GM12878 (cell line): ENCODE data around the gene MYLK3. TPM values are rescaled to one million over a fixed set of nuclear protein-coding genes. Genes with fewer than 3 reads are reported as not detected.
"Not testable (repeated sequence)": the region's sequence is repeated elsewhere in the genome, so short reads cannot be mapped to it uniquely, and the experiment has no call there.

Experiments used
- ATAC-seq: fragments of 200-7000 bp; cut with Tn5 transposase; 3 replicates; pipeline ENCODE4 v1.9.1; 2020; ENCODE audit warnings: mild to moderate bottlenecking, moderate library complexity
- BruUV-seq: library from RNA; stranded (reverse); fragments of 400-500 nt; replicated peaks from 2 replicates; lab custom pipeline; 2021; lab: Mats Ljungman, UMichigan
- CTCF ChIA-PET: fragments of 300-600 bp; sonication (Branson Sonifier 250); formaldehyde crosslinking; extraction: SDS; loops from one replicate; lab custom pipeline; 2021; ENCODE audit warnings: inconsistent platforms; lab: Yijun Ruan, JAX
- POLR2A ChIA-PET: fragments of 350-600 bp; formaldehyde crosslinking; extraction: SDS; loops from one replicate; lab custom pipeline; 2021; ENCODE audit warnings: inconsistent platforms; lab: Charles Lee
- RAD21 ChIA-PET: fragments of 300-600 bp; sonication (Branson Sonifier 250); formaldehyde crosslinking; loops from one replicate; lab custom pipeline; 2023; ENCODE audit warnings: antibody characterized with exemption; ENCODE audit not compliant: unreplicated experiment; lab: Charles Lee
- SMC1A ChIA-PET: fragments of 300-600 bp; sonication (Branson Sonifier 250); formaldehyde crosslinking; loops from one replicate; lab custom pipeline; 2023; ENCODE audit not compliant: unreplicated experiment, uncharacterized antibody; lab: Charles Lee
- DNase-seq: peaks from one replicate; pipeline ENCODE4 v3.0.0-alpha.2; 2011; ENCODE audit warnings: low read depth, low spot score
- FAIRE-seq: peaks from 3 replicates; lab custom pipeline; 2011; peaks lifted over from hg19 to GRCh38; lab: Jason Lieb, UNC
- H2AFZ ChIP-seq: 2 replicates; pipeline ENCODE4 v1.6.0; 2011; ENCODE audit warnings: low read depth, low read length, control low read depth; ENCODE audit not compliant: control insufficient read depth
- H3K27ac ChIP-seq: 2 replicates; pipeline ENCODE4 v1.5.1; 2011; ENCODE audit warnings: control low read depth; ENCODE audit not compliant: control insufficient read depth, insufficient read depth
- H3K27me3 ChIP-seq, 2 experiments: replicated peaks in 1 of 2; 2 replicates each; pipeline versions ENCODE4 v1.6.0 to v1.6.1; 2011; ENCODE audit warnings: low read length in 1 of 2; ENCODE audit not compliant: control insufficient read depth in 2 of 2, insufficient read depth in 2 of 2
- H3K36me3 ChIP-seq, 2 experiments: 2 replicates each; pipeline ENCODE4 v1.5.1; 2011; ENCODE audit warnings: low read length in 1 of 2; ENCODE audit not compliant: control insufficient read depth in 2 of 2, insufficient read depth in 2 of 2
- H3K4me1 ChIP-seq: 2 replicates; pipeline ENCODE4 v1.6.1; 2011; ENCODE audit warnings: mild to moderate bottlenecking, low read length, moderate library complexity, mixed read lengths; ENCODE audit not compliant: control insufficient read depth, insufficient read depth
- H3K4me2 ChIP-seq: 2 replicates; pipeline ENCODE4 v1.6.0; 2011; ENCODE audit warnings: control low read depth; ENCODE audit not compliant: control insufficient read depth, insufficient read depth
- H3K4me3 ChIP-seq: fragments of 200-600 bp; sonication (generic); 2 replicates; pipeline ENCODE4 v1.5.1; 2016
- H3K79me2 ChIP-seq: 2 replicates; pipeline ENCODE4 v1.6.0; 2011; ENCODE audit warnings: low read length; ENCODE audit not compliant: control insufficient read depth, insufficient read depth
- H3K9ac ChIP-seq: 2 replicates; pipeline ENCODE4 v1.8.0; 2011; ENCODE audit warnings: low read length, control low read depth, mixed read lengths; ENCODE audit not compliant: control insufficient read depth, insufficient read depth
- H3K9me3 ChIP-seq: replicated peaks from 3 replicates; pipeline ENCODE4 v1.5.1; 2011; ENCODE audit warnings: mild to moderate bottlenecking, low read length; ENCODE audit not compliant: control insufficient read depth, insufficient read depth
- H4K20me1 ChIP-seq: 2 replicates; pipeline ENCODE4 v1.6.0; 2011; ENCODE audit not compliant: control insufficient read depth, insufficient read depth
- HDGF ChIP-seq: fragments of 450-650 bp; IDR thresholded peaks from 2 replicates; pipeline ENCODE4 v1.6.1; 2016; ENCODE audit warnings: antibody characterized with exemption
- SIN3A ChIP-seq: IDR thresholded peaks from 2 replicates; pipeline ENCODE4 v1.6.1; 2012; ENCODE audit warnings: low read depth, low read length, improper control_type of control experiment
- WGBS: methylation state at CpG from one replicate; pipeline ENCODE4 v1.1.6; 2016; ENCODE audit warnings: low lambda C conversion rate; ENCODE audit not compliant: insufficient replicate concordance, insufficient coverage; ENCODE audit errors: missing lambda C conversion rate; 5-methylcytosine and 5-hydroxymethylcytosine counted together
- in situ Hi-C: fragments of 300-500 bp; cut with MboI; formaldehyde crosslinking; loops from 9 replicates; pipeline ENCODE4 v1.14.3; 2018; ENCODE audit warnings: mixed read lengths
- intact Hi-C: fragments of 100-400 bp; cut with micrococcal nuclease; formaldehyde crosslinking; loops from one replicate; pipeline ENCODE4 v1.14.2; 2022; ENCODE audit not compliant: unreplicated experiment
- polyA plus RNA-seq, 11 experiments: library from polyadenylated mRNA; depleted of rRNA in 4 of 11; unstranded in 6 of 11; stranded (reverse) in 5 of 11; fragments of >200 nt; fragmentation: Nextera tagmentation in 4 of 11; fragmentation: Illumina TruSeq in 1 of 11; extraction: Ambion mirVana in 4 of 11; extraction: Trizol in 1 of 11; gene quantifications; 1 replicate in 1 of 11; 2 replicates in 10 of 11; pipeline versions ENCODE4 v1.2.1 to v1.2.3, GENCODE V29; 2011 to 2016; ENCODE audit warnings: inconsistent platforms in 2 of 11, missing spikeins in 2 of 11, low read depth in 1 of 11
- total RNA-seq, 4 experiments: library from RNA; depleted of rRNA in 3 of 4; stranded (reverse); fragments of >200 nt in 3 of 4; fragmentation: Illumina TruSeq in 1 of 4; extraction: Trizol in 1 of 4; gene quantifications; 2 replicates each; pipeline versions ENCODE4 v1.2.1 to v1.2.3, GENCODE V29; 2013 to 2021

Gene MYLK3
- total and polyA plus RNA-seq, 10 of the 15 experiments (the other 5 are each of a cell fraction or from before 2014, with no cell fraction given): 0.02 to 0.46 (median 0.17) TPM

DNA sequence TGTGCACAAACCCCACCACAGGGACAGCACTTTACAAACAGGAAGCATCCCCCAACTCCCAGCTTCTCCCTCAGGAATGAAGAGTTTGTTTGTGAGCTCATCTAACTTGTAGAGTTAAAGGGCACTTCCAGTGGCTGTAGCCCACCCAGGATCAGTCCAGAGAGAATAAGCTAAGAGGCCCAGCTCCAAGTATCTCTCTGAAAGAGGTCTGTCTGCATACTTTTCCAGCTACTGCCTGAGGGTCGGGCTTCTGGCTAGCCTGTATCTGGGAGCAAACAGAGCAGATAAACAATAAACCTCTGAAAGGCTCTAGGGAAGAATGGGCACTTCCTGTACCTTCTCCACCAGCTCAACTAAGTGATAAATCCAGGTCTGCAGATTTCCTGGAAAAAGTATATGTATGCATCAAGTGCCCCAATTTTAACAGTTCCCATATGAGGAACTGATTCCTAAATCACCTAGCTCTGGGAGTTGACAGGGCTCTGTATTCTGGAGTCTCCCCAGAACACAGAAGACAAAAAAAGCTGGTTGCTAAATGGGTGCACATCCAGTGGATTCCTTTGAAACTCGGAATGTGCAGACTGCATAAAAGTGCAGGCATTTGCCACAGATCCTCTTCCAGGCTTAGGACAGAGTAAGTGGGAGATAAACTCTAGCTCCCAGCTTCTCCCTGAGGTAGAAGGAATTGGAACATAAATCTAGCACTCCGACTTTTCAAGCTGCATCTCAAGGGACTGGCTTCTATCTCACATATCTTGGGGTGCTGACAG, 37.1 kb upstream of the MYLK3 start:
- ChIA-PET CTCF (interaction anchor here (0.5 to 8.9 kb wide), 8 partner anchors 9 to 580 kb away, joined by 3 to 79 read pairs (median 3); no protein-coding TSS in a partner anchor), POLR2A (interaction anchor here (0.7 to 1.2 kb wide), 2 partner anchors 10 to 165 kb away, joined by 3 read pairs; no protein-coding TSS in a partner anchor), SMC1A (interaction anchor here (0.5 to 1.6 kb wide), 4 partner anchors 10 to 52 kb away, joined by 3 to 12 read pairs (median 4); no protein-coding TSS in a partner anchor), RAD21 (interaction anchor here (0.6 to 1.5 kb wide), 4 partner anchors 10 to 96 kb away, joined by 3 to 5 read pairs (median 4); partner anchors contain the start of gene ORC6)
- no peak for FAIRE-seq
- Histone ChIP-seq H3K36me3 (no peaks in the 10 kb centered on the region), H3K27me3 (no peaks in the 10 kb centered on the region), H3K4me1 (peaks cover 49% of the 10 kb centered on the region), H3K27ac (peak overlapping the region; percentile 72), H3K9me3 (peaks cover 10% of the 10 kb centered on the region; the same call in 2 of the 3 replicates), H2AFZ (no peak overlapping the region), H4K20me1 (no peaks in the 10 kb centered on the region), H3K9ac (no peak overlapping the region), H3K4me2 (peak overlapping the region; percentile 34; the same call in 1 of the 2 replicates), H3K79me2 (peaks cover 2% of the 10 kb centered on the region; the same call in 1 of the 2 replicates), H3K4me3 (no peak overlapping the region)
- in situ Hi-C loops: no loop called here
- no peak for TF ChIP-seq SIN3A
- no peak for TF ChIP-seq HDGF
- intact Hi-C loops: no loop called here
- no TSS peak for BruUV-seq
- DNase-seq: no peak
- ATAC-seq: no peak
- WGBS: 63% methylated on average over 3 of the region's 3 CpGs

DNA sequence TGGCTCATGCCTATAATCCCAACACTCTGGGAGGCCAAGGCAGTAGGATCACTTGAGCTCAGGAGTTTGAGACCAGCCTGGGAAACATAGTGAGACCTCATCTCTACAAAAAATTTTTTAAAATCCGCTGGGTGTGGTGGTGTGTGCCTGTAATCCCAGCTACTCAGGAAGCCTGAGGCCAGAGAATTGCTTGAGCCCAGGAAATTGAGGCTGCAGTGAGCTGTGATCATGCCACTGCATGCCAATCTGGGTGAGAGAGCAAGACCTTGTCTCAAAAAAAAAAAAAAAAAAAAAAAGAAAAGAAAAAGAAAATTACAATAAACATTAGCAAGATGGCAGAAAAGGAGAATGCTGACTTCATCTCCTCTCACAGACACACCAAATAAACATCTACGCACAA, 36.4 kb upstream of the MYLK3 start:
- in situ Hi-C loops, ATAC-seq: not testable (repeated sequence)
- 100% methylated on average over 2 of the region's 2 CpGs for WGBS

More for the DNA sequence above, 36.4 kb upstream of the MYLK3 start:
- 0 out of 2 replicates have a peak overlapping the region, but pooled peaks have one; percentile 4 for H3K9ac ChIP-seq
- RAD21 ChIA-PET: interaction anchor here (0.6 to 1.5 kb wide), 5 partner anchors 10 to 102 kb away, joined by 3 to 5 read pairs (median 3); partner anchors contain the start of gene ORC6
- H3K27me3 ChIP-seq, H2AFZ ChIP-seq, H3K4me3 ChIP-seq, H3K79me2 ChIP-seq, intact Hi-C loops, DNase-seq, H3K9me3 ChIP-seq, H3K36me3 ChIP-seq, H4K20me1 ChIP-seq, BruUV-seq, FAIRE-seq: not testable (repeated sequence)
- peaks cover 49% of the 10 kb centered on the region for H3K4me1 ChIP-seq
- peak overlapping the region; percentile 44 for H3K4me2 ChIP-seq
- CTCF ChIA-PET: interaction anchor here (0.5 to 8.9 kb wide), 8 partner anchors 8 to 581 kb away, joined by 3 to 79 read pairs (median 3); no protein-coding TSS in a partner anchor
- POLR2A ChIA-PET: interaction anchor here (1.2 kb wide), 1 partner anchor 10 kb away, joined by 3 read pairs; no protein-coding TSS in a partner anchor
- SMC1A ChIA-PET: interaction anchor here (1.0 to 1.6 kb wide), 3 partner anchors 9 to 44 kb away, joined by 3 to 12 read pairs (median 4); no protein-coding TSS in a partner anchor
- peak overlapping the region; percentile 9; the same call in 1 of the 2 replicates for H3K27ac ChIP-seq
